ENCODE data around the gene POLR2E.

Gene POLR2E

DNA sequence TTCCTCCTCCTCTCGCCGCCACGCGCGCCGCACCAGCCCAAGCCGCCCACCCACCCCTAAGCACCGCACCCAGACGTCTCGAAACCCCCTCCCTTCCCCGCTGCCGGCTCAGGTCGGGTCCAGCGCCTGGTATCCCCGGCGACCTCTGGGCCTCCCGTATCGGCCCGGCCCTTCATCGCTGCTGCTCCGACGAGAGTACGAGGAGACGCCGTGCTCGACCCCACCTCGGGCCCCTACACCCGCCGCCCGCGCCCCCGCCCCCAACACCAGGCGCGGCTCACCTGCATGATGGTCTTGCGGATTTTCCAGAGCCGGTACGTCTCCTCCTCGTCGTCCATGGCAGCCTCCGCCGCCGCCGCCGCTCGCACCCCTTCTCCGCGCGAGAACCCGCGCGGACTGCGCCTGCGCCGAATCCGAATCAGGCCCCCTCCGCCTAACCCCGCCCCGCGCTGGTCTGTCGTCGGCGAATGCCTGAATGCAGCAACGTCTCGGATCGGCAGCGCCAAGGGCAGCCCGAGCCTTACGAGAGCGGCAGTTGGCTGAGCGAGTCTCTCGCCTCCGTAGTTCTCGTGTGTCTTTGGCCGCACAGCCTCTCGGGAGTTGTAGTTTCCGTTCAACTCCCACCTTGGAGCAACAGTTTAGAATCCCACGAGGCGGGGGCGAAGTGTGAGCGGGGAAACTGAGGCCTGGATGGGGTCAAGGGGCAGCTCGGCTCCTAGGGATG is at the start of gene POLR2E:
POLR2E (minus strand) TSS at position 398 of the 724 bp plus-strand sequence; CDS start at position 338, 60 bp downstream.
- peaks cover 42% of the 10 kb centered on the region for H4K20me1 ChIP-seq
- TF ChIP-seq Cebpa-rat (IDR thresholded peaks at IDR 0.05), result no peak
- peaks cover 57% of the 10 kb centered on the region for H3K4me1 ChIP-seq
- no peaks in the 10 kb centered on the region for H3K27me3 ChIP-seq
- H3K4me2 ChIP-seq, result peak within 1 kb of the TSS; percentile 94
- H3K9me3 ChIP-seq, result no peaks in the 10 kb centered on the region
- peak within 1 kb of the TSS; percentile 97 for H3K9ac ChIP-seq
- H3K36me3 ChIP-seq, result peaks cover 37% of the 10 kb centered on the region
- peak within 1 kb of the TSS; percentile 94 for H3K4me3 ChIP-seq
- peak within 1 kb of the TSS; percentile 87 for H3K27ac ChIP-seq

DNA sequence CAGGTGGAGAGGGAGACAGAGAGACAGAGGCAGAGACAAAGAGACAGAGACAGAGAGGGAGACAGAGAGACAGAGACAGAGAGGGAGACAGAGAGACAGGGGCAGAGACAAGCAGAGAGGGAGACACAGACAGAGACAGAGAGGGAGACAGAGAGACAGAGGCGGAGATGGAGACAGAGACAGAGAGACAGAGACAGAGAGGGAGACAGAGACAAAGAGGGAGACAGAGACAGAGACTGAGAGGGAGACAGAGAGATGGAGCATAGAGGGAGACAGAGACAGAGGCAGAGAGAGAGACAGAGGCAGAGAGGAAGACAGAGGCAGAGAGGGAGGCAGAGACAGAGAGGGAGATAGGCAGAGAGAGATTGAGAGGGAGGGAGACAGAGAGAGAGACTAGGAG is 49.6 kb upstream of the POLR2E start:
- no peak overlapping the region for H3K9ac ChIP-seq
- H3K36me3 ChIP-seq, result peaks cover 85% of the 10 kb centered on the region
- no peaks in the 10 kb centered on the region for H3K27me3 ChIP-seq
- H4K20me1 ChIP-seq, result peaks cover 28% of the 10 kb centered on the region
- H3K9me3 ChIP-seq, result peaks cover 14% of the 10 kb centered on the region
- H3K27ac ChIP-seq, result no peak overlapping the region
- H3K4me2 ChIP-seq, result no peak overlapping the region
- TF ChIP-seq Cebpa-rat (IDR thresholded peaks at IDR 0.05), result no peak
- no peak overlapping the region for H3K4me3 ChIP-seq
- no peaks in the 10 kb centered on the region for H3K4me1 ChIP-seq

GRCh38 chr19:1143828-1144399 is 48.7 kb upstream of the POLR2E start:
- H3K36me3 ChIP-seq, result peaks cover 86% of the 10 kb centered on the region
- no peaks in the 10 kb centered on the region for H3K27me3 ChIP-seq
- H3K9me3 ChIP-seq, result peaks cover 14% of the 10 kb centered on the region
- no peak overlapping the region for H3K27ac ChIP-seq
- H3K9ac ChIP-seq, result no peak overlapping the region
- no peak overlapping the region for H3K4me2 ChIP-seq
- H3K4me1 ChIP-seq, result no peaks in the 10 kb centered on the region
- TF ChIP-seq Cebpa-rat (IDR thresholded peaks at IDR 0.05), result no peak
- H4K20me1 ChIP-seq, result peaks cover 29% of the 10 kb centered on the region
- no peak overlapping the region for H3K4me3 ChIP-seq

- H4K20me1 ChIP-seq, result peaks cover 25% of the 10 kb centered on the region
- H3K27me3 ChIP-seq, result no peaks in the 10 kb centered on the region
- H3K4me2 ChIP-seq, result no peak overlapping the region
- H3K9ac ChIP-seq, result no peak overlapping the region
- peaks cover 78% of the 10 kb centered on the region for H3K36me3 ChIP-seq
- H3K27ac ChIP-seq, result no peak overlapping the region
- TF ChIP-seq Cebpa-rat (IDR thresholded peaks at IDR 0.05), result no peak
- H3K4me3 ChIP-seq, result no peak overlapping the region
- H3K9me3 ChIP-seq, result peaks cover 14% of the 10 kb centered on the region
- H3K4me1 ChIP-seq, result peaks cover 1% of the 10 kb centered on the region
These were observed 46.8 kb upstream of the POLR2E start for GRCh38 chr19:1141944-1142343.

DNA sequence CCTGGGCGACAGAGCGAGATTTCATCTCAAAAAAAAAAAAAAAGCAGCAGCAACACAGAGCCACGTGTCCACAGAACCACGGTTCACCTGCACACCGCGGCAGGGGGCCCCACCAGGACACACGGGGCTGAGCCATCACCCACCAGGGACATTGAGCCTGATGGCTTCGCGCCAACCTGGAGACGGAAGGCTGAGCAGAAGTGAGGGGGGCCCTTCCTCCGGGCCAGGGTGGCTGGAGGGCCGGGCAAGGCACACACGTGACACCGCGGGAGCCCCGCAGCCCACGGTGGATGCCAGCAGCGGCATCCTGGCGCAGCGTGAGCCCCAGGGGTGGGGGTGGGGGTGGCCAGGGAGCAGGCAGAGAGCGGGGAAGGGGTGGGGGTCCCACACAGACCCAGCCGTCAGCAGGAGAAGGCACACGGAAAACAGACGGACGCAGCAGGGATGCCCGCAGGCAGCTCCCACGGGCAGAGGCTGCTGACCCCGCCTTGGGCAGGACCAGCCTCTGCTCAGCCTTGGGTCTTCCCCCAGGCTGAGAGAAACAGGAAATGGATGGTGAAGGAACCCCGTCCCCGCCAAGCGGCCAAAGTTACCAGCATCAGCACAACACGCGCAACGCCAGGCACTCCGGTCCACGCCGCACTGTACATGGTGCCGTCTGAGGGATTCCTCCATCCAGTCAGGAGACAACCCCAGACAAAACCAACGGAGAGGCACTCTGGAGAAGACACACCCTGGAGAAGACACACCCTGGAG is 45.3 kb upstream of the POLR2E start:
- Histone ChIP-seq H3K4me2 (no peak overlapping the region), H3K27ac (no peak overlapping the region), H4K20me1 (peaks cover 30% of the 10 kb centered on the region), H3K36me3 (peaks cover 66% of the 10 kb centered on the region), H3K27me3 (no peaks in the 10 kb centered on the region), H3K9ac (no peak overlapping the region), H3K9me3 (peaks cover 14% of the 10 kb centered on the region), H3K4me1 (peaks cover 16% of the 10 kb centered on the region), H3K4me3 (no peak overlapping the region)
- no peak for TF ChIP-seq Cebpa-rat (IDR thresholded peaks at IDR 0.05)

- H3K27me3 ChIP-seq, result no peaks in the 10 kb centered on the region
- peaks cover 58% of the 10 kb centered on the region for H3K36me3 ChIP-seq
- H3K4me1 ChIP-seq, result peaks cover 25% of the 10 kb centered on the region
- no peak overlapping the region for H3K27ac ChIP-seq
- no peak overlapping the region for H3K4me2 ChIP-seq
- peaks cover 14% of the 10 kb centered on the region for H3K9me3 ChIP-seq
- TF ChIP-seq Cebpa-rat (IDR thresholded peaks at IDR 0.05), result no peak
- no peak overlapping the region for H3K9ac ChIP-seq
- H4K20me1 ChIP-seq, result peaks cover 38% of the 10 kb centered on the region
- H3K4me3 ChIP-seq, result no peak overlapping the region
These were observed 44.0 kb upstream of the POLR2E start for GRCh38 chr19:1139126-1139525.

- peaks cover 11% of the 10 kb centered on the region for H3K9me3 ChIP-seq
- no peak overlapping the region for H3K27ac ChIP-seq
- H3K4me2 ChIP-seq, result no peak overlapping the region
- no peak overlapping the region for H3K4me3 ChIP-seq
- H3K36me3 ChIP-seq, result peaks cover 52% of the 10 kb centered on the region
- peaks cover 48% of the 10 kb centered on the region for H4K20me1 ChIP-seq
- no peaks in the 10 kb centered on the region for H3K27me3 ChIP-seq
- no peak overlapping the region for H3K9ac ChIP-seq
- no peak for TF ChIP-seq Cebpa-rat (IDR thresholded peaks at IDR 0.05)
- peaks cover 35% of the 10 kb centered on the region for H3K4me1 ChIP-seq
These were observed 42.9 kb upstream of the POLR2E start for GRCh38 chr19:1138121-1138520.

DNA sequence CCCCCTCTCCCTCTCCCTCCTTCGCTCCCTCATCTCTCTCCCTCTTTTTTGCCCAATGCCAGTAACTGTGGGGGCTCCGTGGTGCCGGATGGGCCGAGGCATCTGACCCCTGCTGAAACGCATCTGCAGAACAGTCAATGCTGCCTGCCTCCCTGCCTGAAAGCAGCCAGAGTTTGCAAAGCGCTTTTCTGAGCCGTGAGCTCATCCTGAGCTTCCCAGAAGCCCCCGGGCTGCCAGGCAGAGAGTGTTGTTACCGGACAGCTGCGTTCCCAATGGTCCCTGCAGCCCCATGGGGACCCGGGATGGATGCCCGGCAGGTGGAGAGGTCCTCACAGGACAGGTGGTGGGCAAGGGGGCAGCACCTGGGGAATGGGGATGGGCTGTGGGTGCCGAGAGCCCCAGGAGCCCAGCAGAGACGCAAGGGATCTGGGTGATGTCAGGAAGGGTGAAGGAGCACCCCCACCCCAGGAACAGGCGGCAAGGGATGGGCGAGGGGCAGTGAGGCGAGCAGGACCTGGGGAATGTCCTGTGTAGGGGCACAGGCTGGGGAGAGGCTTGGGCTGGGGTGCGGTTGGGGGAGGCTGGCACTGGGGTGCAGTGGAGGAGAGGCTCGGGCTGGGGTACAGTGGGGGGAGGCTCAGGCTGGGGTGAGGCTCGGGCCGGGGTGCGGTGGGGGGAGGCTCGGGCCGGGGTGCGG is 41.6 kb upstream of the POLR2E start:
- Histone ChIP-seq H3K4me3 (peak overlapping the region; percentile 36; the same call in 1 of the 2 replicates), H3K27me3 (no peaks in the 10 kb centered on the region), H3K27ac (peak overlapping the region; percentile 78), H4K20me1 (peaks cover 62% of the 10 kb centered on the region), H3K4me2 (peak overlapping the region; percentile 90), H3K36me3 (peaks cover 39% of the 10 kb centered on the region; the same call in 1 of the 2 replicates), H3K4me1 (peaks cover 46% of the 10 kb centered on the region), H3K9me3 (no peaks in the 10 kb centered on the region; the same call in 1 of the 2 replicates), H3K9ac (peak overlapping the region; percentile 55)
- TF ChIP-seq Cebpa-rat (IDR thresholded peaks at IDR 0.05), result no peak

GRCh38 chr19:1136201-1136600 is 41.0 kb upstream of the POLR2E start:
- no peaks in the 10 kb centered on the region for H3K27me3 ChIP-seq
- peak overlapping the region; percentile 90 for H3K4me2 ChIP-seq
- H3K36me3 ChIP-seq, result peaks cover 33% of the 10 kb centered on the region; the same call in 1 of the 2 replicates
- peaks cover 67% of the 10 kb centered on the region for H4K20me1 ChIP-seq
- H3K4me3 ChIP-seq, result peak overlapping the region; percentile 36; the same call in 1 of the 2 replicates
- peak overlapping the region; percentile 78 for H3K27ac ChIP-seq
- no peaks in the 10 kb centered on the region; the same call in 1 of the 2 replicates for H3K9me3 ChIP-seq
- TF ChIP-seq Cebpa-rat (IDR thresholded peaks at IDR 0.05), result no peak
- H3K4me1 ChIP-seq, result peaks cover 52% of the 10 kb centered on the region
- H3K9ac ChIP-seq, result peak overlapping the region; percentile 55

Data from BLaER1 (cell line).